SK-N-SH (cell line): ENCODE results near the gene NAMPT. TPM values are rescaled to one million over a fixed set of nuclear protein-coding genes. Genes with fewer than 3 reads are reported as not detected.

Experiments
- polyA plus RNA-seq, 3 experiments: library from polyadenylated mRNA; depleted of rRNA; stranded (reverse); fragments of >200 nt; gene quantifications; 2 replicates each; pipeline ENCODE4 v1.2.3, GENCODE V29; 2012
- small RNA-seq, 7 experiments: library from RNA; depleted of rRNA; stranded (forward); fragments of <200 nt; gene quantifications; one replicate each; pipeline ENCODE3, GENCODE V24; 2012

Gene NAMPT
- polyA plus RNA-seq, 1 of the 3 experiments (the other 2 are of a cell fraction): 20.1 TPM

Small RNA genes within 50 kb of the gene (small RNA-seq; reads per million reads assigned to genes)
- gene RNU6-392P: 0 reads per million in 7 experiments

Other genes starting within 250 kb of the NAMPT start
- gene SYPL1, start 172.7 kb downstream of the NAMPT start, polyA plus RNA-seq (2012; rRNA removed): 72.4 and 98.7 TPM in 2 replicates